Subcutaneous abdominal adipose tissue (tissue), 5 donors: ENCODE measurements around the gene PTPRM.
A peak's percentile ranks its signal among the peaks of the same experiment; 100 is the strongest.

Experiments
- H3K27ac ChIP-seq: one replicate; pipeline ENCODE4 v1.7.0; 2013; ENCODE audit warnings: low read depth, mild to moderate bottlenecking, inconsistent platforms, low read length, moderate library complexity
- H3K27me3 ChIP-seq, 5 donors: one replicate each; pipeline ENCODE4 v1.7.0; 2013; ENCODE audit warnings: low read length in 5 of 5, inconsistent platforms in 1 of 5; ENCODE audit not compliant: control insufficient read depth in 5 of 5, insufficient read depth in 4 of 5
- H3K36me3 ChIP-seq, 5 donors: one replicate each; pipeline ENCODE4 v1.7.0; 2013; ENCODE audit warnings: low read length in 5 of 5; ENCODE audit not compliant: control insufficient read depth in 5 of 5, insufficient read depth in 5 of 5
- H3K4me1 ChIP-seq, 5 donors: one replicate each; pipeline ENCODE4 v1.7.0; 2013; ENCODE audit warnings: low read length in 5 of 5, mild to moderate bottlenecking in 3 of 5, moderate library complexity in 1 of 5; ENCODE audit not compliant: control insufficient read depth in 5 of 5, insufficient read depth in 5 of 5
- H3K4me3 ChIP-seq, 5 donors: one replicate each; pipeline ENCODE4 v1.7.0; 2013; ENCODE audit warnings: low read length in 5 of 5, low read depth in 1 of 5
- H3K9ac ChIP-seq, 5 donors: one replicate each; pipeline ENCODE4 v1.7.0; 2013; ENCODE audit warnings: low read length in 5 of 5, mild to moderate bottlenecking in 4 of 5, moderate library complexity in 3 of 5
- H3K9me3 ChIP-seq, 5 donors: one replicate each; pipeline ENCODE4 v1.7.0; 2013; ENCODE audit warnings: low read length in 5 of 5; ENCODE audit not compliant: control insufficient read depth in 5 of 5
- donor health status: healthy.
- donor health status: healthy.
- donor health status: healthy.
- donor health status: healthy.
- donor health status: healthy.

Gene PTPRM

DNA sequence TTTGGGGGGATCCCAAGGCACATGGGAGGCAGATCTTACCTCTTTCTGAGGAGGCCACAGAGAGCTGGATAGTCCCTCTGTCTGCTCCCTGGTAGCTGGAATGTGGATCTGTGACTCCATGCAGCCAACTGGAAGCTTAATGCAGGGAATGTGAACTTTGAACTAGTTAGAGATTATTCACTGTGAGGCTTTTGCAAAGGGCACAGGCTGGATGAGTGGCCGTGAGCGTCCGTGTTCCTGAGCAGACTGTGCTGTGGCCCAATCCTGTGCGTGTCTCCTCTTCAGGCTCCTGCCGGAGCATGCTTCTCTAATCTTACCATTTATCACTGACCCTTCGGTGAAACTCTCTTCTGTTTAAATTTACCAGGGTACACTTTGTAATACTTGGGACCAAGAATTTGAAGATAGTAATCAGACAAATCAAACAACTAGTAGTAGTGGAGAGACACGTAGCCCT is 187.6 kb downstream of the PTPRM start:
- peak overlapping the region in 1 of 5 donors; percentile 5 for H3K4me3 ChIP-seq
- peak overlapping the region; percentile 76 for H3K27ac ChIP-seq
- H3K9me3 ChIP-seq = no peaks in the 10 kb centered on the region
- peaks cover 2 to 57% (median 51%) of the 10 kb centered on the region in 5 donors for H3K4me1 ChIP-seq
- peak overlapping the region in 2 of 5 donors; percentile 26 to 29 for H3K9ac ChIP-seq
- no peaks in the 10 kb centered on the region for H3K27me3 ChIP-seq
- H3K36me3 ChIP-seq = no peaks in the 10 kb centered on the region

DNA sequence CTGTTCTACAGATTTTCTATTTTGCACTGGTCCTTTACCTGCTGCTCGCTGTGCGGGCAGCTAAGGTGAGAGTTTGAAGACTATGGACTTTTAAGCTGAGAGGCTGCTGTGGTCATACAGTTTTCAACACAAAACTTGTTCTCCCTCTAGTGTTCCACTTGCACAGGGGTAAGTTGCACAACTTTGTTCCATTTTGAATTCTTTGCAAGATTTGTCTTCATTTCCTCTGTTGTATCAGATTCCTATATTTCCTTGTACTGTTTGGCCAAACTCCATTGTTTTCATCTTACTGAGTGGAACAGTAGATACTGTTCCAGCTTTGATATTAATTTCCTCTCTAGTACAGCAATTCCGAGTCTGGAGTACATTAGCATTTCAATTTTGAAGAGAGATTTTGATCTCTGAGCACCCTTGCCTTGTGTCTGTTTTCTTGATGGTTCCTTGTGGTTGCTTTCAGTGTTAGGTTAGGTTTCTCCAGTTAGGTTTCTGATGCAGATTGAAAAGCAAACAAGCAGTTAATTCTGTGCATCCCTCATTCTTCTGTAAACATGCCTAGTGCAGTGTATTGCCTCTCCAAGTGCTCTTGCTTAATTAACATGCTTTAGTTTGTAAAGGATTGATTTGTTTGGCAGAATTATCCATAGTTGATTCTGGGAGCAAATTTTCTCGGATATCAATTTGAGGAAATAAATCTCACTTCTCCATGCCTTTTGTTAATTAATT is 188.8 kb downstream of the PTPRM start:
- peaks cover 2 to 46% (median 41%) of the 10 kb centered on the region in 5 donors for H3K4me1 ChIP-seq
- peak overlapping the region; percentile 76 for H3K27ac ChIP-seq
- no peaks in the 10 kb centered on the region for H3K27me3 ChIP-seq

DNA sequence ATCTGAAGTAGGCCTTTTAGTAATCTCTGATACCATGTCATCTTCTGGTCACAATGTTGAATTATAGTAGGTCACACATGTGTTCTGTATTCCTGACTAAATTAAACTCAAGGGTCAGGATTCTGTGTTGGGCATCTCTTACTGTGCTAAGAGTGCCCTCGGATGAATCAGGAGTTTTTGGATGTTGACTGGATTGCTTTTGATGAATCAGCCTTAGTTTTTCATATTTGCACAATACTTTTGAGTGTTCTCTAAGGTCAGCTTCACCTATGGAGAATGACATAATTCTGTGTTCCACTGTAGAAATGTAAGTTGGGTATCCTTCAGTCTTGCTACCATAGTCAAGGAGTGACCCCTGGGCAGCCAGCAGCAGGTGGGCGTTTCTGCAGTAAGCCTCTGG is 190.1 kb downstream of the PTPRM start:
- Histone ChIP-seq H3K4me1 (peaks cover 2 to 39% (median 34%) of the 10 kb centered on the region in 5 donors), H3K9ac (peak overlapping the region in 1 of 5 donors; percentile 19), H3K27ac (no peak overlapping the region)

More for the DNA sequence above, 188.8 kb downstream of the PTPRM start:
- Histone ChIP-seq H3K9ac (no peak overlapping the region), H3K36me3 (no peaks in the 10 kb centered on the region), H3K9me3 (no peaks in the 10 kb centered on the region), H3K4me3 (no peak overlapping the region)

DNA sequence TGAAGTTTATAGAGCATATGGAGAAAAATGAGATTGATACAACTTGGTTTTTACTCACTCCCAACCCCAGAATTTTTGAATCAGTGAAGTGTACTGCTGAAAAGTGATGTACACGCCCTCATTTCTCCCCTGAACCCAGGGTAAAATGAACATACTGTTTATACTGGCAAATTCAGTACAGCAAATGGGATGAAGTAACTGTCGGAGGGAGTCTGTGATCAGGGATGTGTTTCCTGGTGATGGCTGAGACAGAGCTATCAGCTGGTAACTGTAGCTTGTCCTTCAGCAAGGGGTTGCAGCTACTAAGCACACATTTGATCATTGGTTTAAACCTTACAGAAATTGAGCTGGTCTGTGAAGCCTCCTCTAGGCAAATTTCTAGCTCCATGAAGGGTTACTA is 191.6 kb downstream of the PTPRM start:
- H3K9ac ChIP-seq = no peak overlapping the region
- no peaks in the 10 kb centered on the region for H3K27me3 ChIP-seq
- H3K4me3 ChIP-seq = no peak overlapping the region
- no peak overlapping the region for H3K27ac ChIP-seq
- H3K4me1 ChIP-seq = peaks cover 2 to 37% (median 29%) of the 10 kb centered on the region in 5 donors
- no peaks in the 10 kb centered on the region for H3K9me3 ChIP-seq
- no peaks in the 10 kb centered on the region for H3K36me3 ChIP-seq

More for the DNA sequence above, 190.1 kb downstream of the PTPRM start:
- no peaks in the 10 kb centered on the region for H3K9me3 ChIP-seq
- no peaks in the 10 kb centered on the region for H3K36me3 ChIP-seq
- no peak overlapping the region for H3K4me3 ChIP-seq
- no peaks in the 10 kb centered on the region for H3K27me3 ChIP-seq

DNA sequence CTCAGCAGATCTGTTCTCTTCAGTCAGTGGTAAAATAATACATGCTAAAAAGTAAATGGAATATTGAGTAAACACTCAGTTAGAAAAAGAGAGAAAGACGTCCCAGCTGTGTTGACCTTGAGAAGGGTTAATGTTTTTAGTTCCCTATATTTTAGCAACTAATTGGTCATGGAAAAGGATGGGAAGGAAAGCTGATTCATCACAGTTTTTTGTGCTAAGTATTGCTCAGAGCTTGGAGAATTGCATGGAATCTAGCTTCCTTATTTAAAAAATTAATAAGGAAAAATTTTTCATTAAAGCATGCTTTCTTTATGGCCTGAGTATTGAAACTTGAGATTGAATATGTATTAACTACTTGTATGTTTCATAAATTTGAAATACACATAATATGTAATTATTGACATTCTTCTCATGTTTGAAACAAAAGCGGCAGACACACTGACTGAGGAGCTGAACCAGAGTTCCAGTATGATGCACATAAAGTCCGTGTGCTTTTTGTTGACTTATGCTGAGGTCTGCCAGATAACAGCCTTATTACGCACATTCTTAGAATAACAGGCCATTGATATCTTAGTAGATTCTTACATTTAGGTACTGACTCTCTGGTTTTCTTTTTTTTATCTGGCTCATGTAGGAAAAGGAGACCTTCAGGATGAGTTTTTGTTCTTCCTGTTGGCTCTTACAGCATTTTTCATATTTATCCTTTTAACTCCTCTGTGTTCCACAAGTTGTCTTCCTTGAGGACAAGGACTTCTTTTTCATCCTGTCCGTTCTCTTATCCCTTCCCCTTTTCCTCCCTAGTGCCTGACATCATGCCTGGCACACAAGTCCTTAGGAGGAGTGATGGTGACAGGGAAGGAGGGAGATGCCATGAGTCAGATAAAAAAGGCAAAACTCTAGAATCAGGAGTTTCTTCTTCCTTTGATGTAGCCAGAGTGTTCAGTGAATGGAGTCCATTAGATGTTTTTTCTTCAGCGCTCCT is 194.1 kb downstream of the PTPRM start:
- Histone ChIP-seq H3K36me3 (no peaks in the 10 kb centered on the region), H3K9ac (no peak overlapping the region), H3K4me1 (peaks cover 0 to 12% (median 4%) of the 10 kb centered on the region in 5 donors), H3K27me3 (no peaks in the 10 kb centered on the region), H3K9me3 (no peaks in the 10 kb centered on the region), H3K4me3 (no peak overlapping the region), H3K27ac (no peak overlapping the region)

DNA sequence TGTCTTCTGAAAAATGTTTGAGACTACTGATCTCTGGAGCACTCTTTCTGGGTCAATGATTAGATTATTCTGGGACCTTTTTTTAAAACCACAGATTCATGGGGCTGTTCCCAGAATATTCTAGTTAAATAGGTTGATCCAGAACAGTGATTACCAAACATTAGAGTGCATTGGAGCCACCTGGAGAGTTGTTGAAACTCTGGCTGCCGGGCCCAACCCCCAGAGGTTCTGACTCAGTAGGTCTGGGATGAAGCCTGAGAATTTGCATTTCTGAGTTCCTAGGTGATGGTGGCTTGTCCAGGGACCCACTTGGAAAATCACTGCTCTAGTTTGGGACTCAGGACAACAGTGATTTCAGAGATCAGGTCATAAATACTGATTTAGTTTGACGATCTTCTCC is 197.3 kb downstream of the PTPRM start:
- H3K27ac ChIP-seq = no peak overlapping the region
- H3K36me3 ChIP-seq = no peaks in the 10 kb centered on the region
- H3K9ac ChIP-seq = no peak overlapping the region
- H3K9me3 ChIP-seq = no peaks in the 10 kb centered on the region
- no peak overlapping the region for H3K4me3 ChIP-seq
- H3K27me3 ChIP-seq = no peaks in the 10 kb centered on the region
- peaks cover 0 to 6% (median 0%) of the 10 kb centered on the region in 5 donors for H3K4me1 ChIP-seq

DNA sequence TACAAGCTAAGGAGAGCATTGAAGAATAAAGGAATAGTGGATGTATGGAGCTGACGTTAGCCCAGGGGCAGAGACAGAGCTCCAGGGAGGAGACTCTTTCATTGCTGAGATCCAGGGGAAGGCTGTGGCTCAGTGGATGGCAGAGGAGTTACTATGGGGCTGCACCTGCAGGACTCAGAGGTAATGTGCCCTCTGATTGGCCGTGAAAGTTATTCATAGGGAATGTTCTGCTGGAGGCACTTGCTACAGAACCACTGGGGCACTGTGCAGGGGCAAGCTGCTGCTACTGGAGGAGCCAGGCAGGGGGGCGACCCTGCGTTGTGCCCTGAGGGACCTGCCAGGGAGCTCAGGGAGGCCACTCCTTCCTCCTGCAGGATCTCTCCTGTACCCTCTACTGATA is 199.2 kb downstream of the PTPRM start:
- Histone ChIP-seq H3K27ac (no peak overlapping the region), H3K4me1 (peaks cover 0 to 6% (median 0%) of the 10 kb centered on the region in 5 donors), H3K9me3 (no peaks in the 10 kb centered on the region), H3K27me3 (no peaks in the 10 kb centered on the region), H3K4me3 (no peak overlapping the region), H3K9ac (no peak overlapping the region), H3K36me3 (no peaks in the 10 kb centered on the region)

DNA sequence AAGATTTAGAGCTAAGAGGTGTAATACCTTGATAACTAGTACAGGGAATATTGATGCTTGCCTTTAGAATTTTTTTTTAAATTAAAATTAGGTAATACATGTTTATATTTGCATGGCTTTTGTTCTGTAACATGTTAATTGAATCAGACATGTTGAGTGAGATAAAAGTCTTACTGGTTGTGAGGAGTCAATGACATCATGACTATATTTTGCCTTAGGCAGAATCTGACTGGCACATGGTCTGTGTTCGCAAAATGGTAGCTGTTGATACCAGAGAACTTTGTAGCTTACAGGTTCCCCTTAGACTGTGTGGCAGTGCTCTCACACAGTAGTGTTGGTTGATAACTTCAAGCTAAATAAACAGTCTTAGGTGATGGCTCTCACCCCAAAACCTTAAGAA is 199.7 kb downstream of the PTPRM start:
- Histone ChIP-seq H3K9me3 (no peaks in the 10 kb centered on the region), H3K27ac (no peak overlapping the region), H3K4me3 (no peak overlapping the region), H3K4me1 (peaks cover 0 to 6% (median 0%) of the 10 kb centered on the region in 5 donors), H3K9ac (no peak overlapping the region), H3K27me3 (no peaks in the 10 kb centered on the region), H3K36me3 (no peaks in the 10 kb centered on the region)

DNA sequence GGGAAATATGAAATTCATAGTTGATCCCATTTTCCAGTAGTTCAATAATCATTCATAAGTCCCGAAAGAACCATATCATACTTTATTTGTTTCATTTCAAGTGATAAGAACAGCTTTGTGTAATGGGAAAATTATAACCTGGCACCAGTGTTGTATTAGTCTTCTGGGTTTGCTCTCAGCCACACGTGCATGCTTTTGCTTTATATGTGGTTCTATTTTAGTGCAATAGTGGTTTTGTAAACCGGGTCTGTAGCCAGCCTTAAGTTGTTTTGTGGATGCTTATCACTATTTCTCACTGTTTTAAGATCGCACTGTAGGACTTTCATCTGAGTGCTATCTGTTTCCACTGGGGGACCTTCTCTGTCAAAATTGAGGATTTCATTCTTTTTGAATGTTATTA is 203.8 kb downstream of the PTPRM start:
- Histone ChIP-seq H3K9ac (no peak overlapping the region), H3K4me3 (no peak overlapping the region), H3K27me3 (no peaks in the 10 kb centered on the region), H3K36me3 (peaks cover 0 to 6% (median 3%) of the 10 kb centered on the region in 5 donors), H3K9me3 (no peaks in the 10 kb centered on the region), H3K27ac (no peak overlapping the region), H3K4me1 (peaks cover 0 to 13% (median 6%) of the 10 kb centered on the region in 5 donors)

DNA sequence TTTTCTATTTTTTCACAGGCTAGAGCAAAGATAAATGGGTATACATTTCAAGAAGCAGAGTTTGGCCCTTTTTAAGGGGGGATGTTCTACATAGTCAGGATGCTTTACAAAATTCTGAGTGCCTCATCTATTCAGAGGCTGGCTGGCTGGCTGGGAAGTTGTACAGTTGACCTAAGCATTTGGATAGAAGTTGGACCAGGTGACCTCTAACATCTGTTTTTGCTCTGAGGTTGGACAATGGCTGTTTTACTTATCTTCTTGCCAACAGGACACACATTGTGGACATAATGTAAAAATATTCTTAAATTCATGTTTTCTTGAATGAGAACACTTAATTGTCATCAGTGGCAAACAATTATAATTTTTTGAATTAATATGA is 205.4 kb downstream of the PTPRM start:
- Histone ChIP-seq H3K9ac (no peak overlapping the region), H3K4me1 (peaks cover 0 to 13% (median 2%) of the 10 kb centered on the region in 5 donors), H3K27ac (no peak overlapping the region), H3K4me3 (no peak overlapping the region), H3K9me3 (no peaks in the 10 kb centered on the region), H3K36me3 (peaks cover 0 to 6% (median 3%) of the 10 kb centered on the region in 5 donors), H3K27me3 (no peaks in the 10 kb centered on the region)
